Aorta (tissue), 5 donors: ENCODE data around the gene PEF1. TPM values are rescaled to one million over a fixed set of nuclear protein-coding genes. Genes with fewer than 3 reads are reported as not detected.

Experiments used
- ATAC-seq: fragments of 200-7000 bp; cut with Tn5 transposase; one replicate; pipeline ENCODE4 v1.9.1; 2022; ENCODE audit warnings: moderate library complexity; ENCODE audit not compliant: low FRiP score
- DNase-seq, 2 donors: peaks; one replicate each; pipeline ENCODE4 v3.0.0-alpha.2; 2020
- H3K27ac ChIP-seq, 2 donors: one replicate each; pipeline ENCODE4 v1.5.1; 2013; ENCODE audit warnings: low read length in 2 of 2, mild to moderate bottlenecking in 2 of 2, moderate library complexity in 2 of 2, control low read depth in 1 of 2, inconsistent platforms in 1 of 2, low read depth in 1 of 2
- H3K27me3 ChIP-seq, 2 donors: one replicate each; pipeline ENCODE4 v1.6.1; 2013; ENCODE audit warnings: control low read depth in 1 of 2, low read length in 1 of 2, mild to moderate bottlenecking in 1 of 2, moderate library complexity in 1 of 2; ENCODE audit not compliant: insufficient read depth in 2 of 2, control insufficient read depth in 1 of 2
- H3K36me3 ChIP-seq, 2 donors: one replicate each; pipeline ENCODE4 v1.6.1; 2013; ENCODE audit warnings: control low read depth in 1 of 2, low read length in 1 of 2, mild to moderate bottlenecking in 1 of 2; ENCODE audit not compliant: insufficient read depth in 2 of 2, control insufficient read depth in 1 of 2
- H3K4me1 ChIP-seq, 2 donors: one replicate each; pipeline ENCODE4 v1.6.1; 2013; ENCODE audit warnings: low read length in 2 of 2, control low read depth in 1 of 2, mild to moderate bottlenecking in 1 of 2, moderate library complexity in 1 of 2; ENCODE audit not compliant: insufficient read depth in 2 of 2, control insufficient read depth in 1 of 2
- H3K4me3 ChIP-seq, 2 donors: one replicate each; pipeline ENCODE4 v1.5.1; 2013; ENCODE audit warnings: low read length in 2 of 2, control low read depth in 1 of 2, mild to moderate bottlenecking in 1 of 2
- H3K9me3 ChIP-seq: one replicate; pipeline ENCODE4 v1.6.1; 2013; ENCODE audit warnings: mild to moderate bottlenecking, low read length; ENCODE audit not compliant: control insufficient read depth
- WGBS, 2 donors: extraction: QIAGEN DNeasy Blood & Tissue Kit; methylation state at CpG; one replicate each; pipeline ENCODE4 v1.1.7; 2013; 5-methylcytosine and 5-hydroxymethylcytosine counted together
- intact Hi-C, 2 donors: fragments of 100-400 bp; cut with DNase I; formaldehyde crosslinking; loops; one replicate each; pipeline versions ENCODE4 v1.14.2 to v1.15.0; 2022
- polyA plus RNA-seq, 2 donors: library from polyadenylated mRNA; stranded (reverse); fragments of 200-250 nt; gene quantifications; one replicate each; pipeline ENCODE4 v1.2.3, GENCODE V29; 2013
- total RNA-seq, 2 donors: library from RNA; stranded (reverse); fragmentation: NEBNext Ultra II Directional; extraction: Animal tissue kit (Norgen Biotek cat#: 25700); gene quantifications; one replicate each; pipeline ENCODE4 v1.2.1, GENCODE V29; 2021
- donor health status: healthy with polysubstance abuse.
- donor health status: Bipolar disorder and iron deficiency.
- donor health status: DM: no; HTN: no; CAD: no.
- donor health status: DM: no; HTN: no; CAD: no.
- donor health status: DM: yes; HTN: yes; CAD: no.

The PEF1 gene
- total and polyA plus RNA-seq, 4 donors = 57.9 to 83.9 (median 70.3) TPM

GRCh38 chr1:31648641-31649357 is 4.1 kb upstream of the PEF1 start:
- Histone ChIP-seq H3K4me1 (peaks cover 7 to 9% of the 10 kb centered on the region in 2 donors), H3K36me3 (no peaks in the 10 kb centered on the region), H3K9me3 (no peaks in the 10 kb centered on the region), H3K27ac (peak overlapping the region in 1 of 2 donors; percentile 64), H3K27me3 (no peaks in the 10 kb centered on the region), H3K4me3 (no peak overlapping the region)
- ATAC-seq (no peak), DNase-seq (peak in 1 of 2 donors; percentile 23)
- intact Hi-C loops = no loop called here
- 62 to 67% methylated on average over 9 of the region's 9 CpGs for WGBS, 2 donors

GRCh38 chr1:31648190-31648589 is 3.5 kb upstream of the PEF1 start:
- Histone ChIP-seq H3K36me3 (no peaks in the 10 kb centered on the region), H3K27ac (peak overlapping the region in 1 of 2 donors; percentile 64), H3K27me3 (no peaks in the 10 kb centered on the region), H3K9me3 (no peaks in the 10 kb centered on the region), H3K4me3 (no peak overlapping the region), H3K4me1 (peaks cover 7 to 9% of the 10 kb centered on the region in 2 donors)
- intact Hi-C loops = no loop called here
- WGBS, 2 donors = 49 to 52% methylated on average over 2 of the region's 2 CpGs
- ATAC-seq (no peak), DNase-seq (no peak)

- intact Hi-C loops = no loop called here
Measured at GRCh38 chr1:31647106-31647505, 2.4 kb upstream of the PEF1 start.

DNA sequence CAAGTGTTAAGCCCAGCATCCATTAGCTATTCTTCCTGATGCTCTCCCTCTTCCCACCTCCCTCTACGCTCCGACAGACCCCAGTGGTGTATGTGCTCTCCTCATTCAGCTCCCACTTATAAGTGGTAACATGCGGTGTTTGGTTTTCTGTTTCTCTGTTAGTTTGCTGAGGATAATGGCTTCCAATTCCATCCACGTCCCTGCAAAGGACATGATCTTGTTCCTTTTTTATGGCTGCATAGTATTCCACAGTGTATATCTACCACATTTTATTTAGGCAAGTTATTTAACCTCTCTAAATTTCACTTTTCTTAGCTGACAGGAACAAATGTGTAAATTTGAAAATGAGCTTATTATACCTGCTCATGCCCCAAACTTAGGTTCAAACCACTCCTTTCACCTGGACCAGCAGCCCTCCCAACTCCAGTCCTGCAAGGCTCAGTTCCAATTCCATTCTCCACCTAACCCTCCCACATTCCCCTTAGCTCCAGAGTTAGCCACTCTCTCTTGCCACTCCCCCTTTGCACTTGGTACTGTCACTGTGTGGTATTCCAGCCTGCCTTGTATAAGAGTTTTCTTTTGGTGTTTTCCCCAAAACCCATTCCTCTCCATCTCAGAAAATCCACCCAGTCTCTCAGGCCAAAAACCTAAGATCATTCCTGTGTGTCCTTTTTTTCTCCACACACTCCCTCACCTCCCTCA is 1.7 kb upstream of the PEF1 start:
- ATAC-seq (no peak), DNase-seq (no peak)
- Histone ChIP-seq H3K4me1 (peaks cover 7 to 9% of the 10 kb centered on the region in 2 donors), H3K36me3 (no peaks in the 10 kb centered on the region), H3K27me3 (no peaks in the 10 kb centered on the region), H3K27ac (peak overlapping the region; percentile 62 to 99), H3K4me3 (no peak overlapping the region), H3K9me3 (no peaks in the 10 kb centered on the region)
- WGBS, 2 donors = 95 to 99% methylated on average over 4 of the region's 4 CpGs
- intact Hi-C loops = no loop called here

More at GRCh38 chr1:31647106-31647505, 2.4 kb upstream of the PEF1 start:
- WGBS, 2 donors = 4 to 6% methylated on average over 2 of the region's 2 CpGs
- no peak overlapping the region for H3K4me3 ChIP-seq
- no peaks in the 10 kb centered on the region for H3K36me3 ChIP-seq
- peak overlapping the region; percentile 62 to 99 for H3K27ac ChIP-seq
- H3K27me3 ChIP-seq = no peaks in the 10 kb centered on the region
- DNase-seq (no peak), ATAC-seq (no peak)
- no peaks in the 10 kb centered on the region for H3K9me3 ChIP-seq
- H3K4me1 ChIP-seq = peaks cover 7 to 9% of the 10 kb centered on the region in 2 donors

DNA sequence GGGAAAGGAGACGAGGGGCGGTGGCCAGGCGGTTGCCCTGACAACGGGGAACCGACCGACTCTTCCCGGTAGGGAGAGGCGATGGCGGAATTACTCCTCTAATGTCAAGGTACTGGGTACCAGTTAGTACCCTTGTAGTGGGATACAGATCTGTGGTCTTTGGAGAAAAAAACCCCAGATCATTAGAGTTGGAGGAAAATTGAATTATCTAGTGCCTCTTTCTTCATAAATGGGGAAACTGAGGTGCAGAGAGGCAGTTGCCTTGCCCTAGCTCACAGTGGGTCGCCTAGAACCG is 545 bp upstream of the PEF1 start:
- Histone ChIP-seq H3K4me1 (peaks cover 7 to 9% of the 10 kb centered on the region in 2 donors), H3K4me3 (peak overlapping the region; percentile 9 to 59), H3K36me3 (no peaks in the 10 kb centered on the region), H3K9me3 (no peaks in the 10 kb centered on the region), H3K27me3 (no peaks in the 10 kb centered on the region), H3K27ac (peak overlapping the region; percentile 24 to 93)
- no peak for DNase-seq
- no peak for ATAC-seq
- WGBS, 2 donors = 1% methylated on average over 11 of the region's 11 CpGs
- intact Hi-C loops = no loop called here

DNA sequence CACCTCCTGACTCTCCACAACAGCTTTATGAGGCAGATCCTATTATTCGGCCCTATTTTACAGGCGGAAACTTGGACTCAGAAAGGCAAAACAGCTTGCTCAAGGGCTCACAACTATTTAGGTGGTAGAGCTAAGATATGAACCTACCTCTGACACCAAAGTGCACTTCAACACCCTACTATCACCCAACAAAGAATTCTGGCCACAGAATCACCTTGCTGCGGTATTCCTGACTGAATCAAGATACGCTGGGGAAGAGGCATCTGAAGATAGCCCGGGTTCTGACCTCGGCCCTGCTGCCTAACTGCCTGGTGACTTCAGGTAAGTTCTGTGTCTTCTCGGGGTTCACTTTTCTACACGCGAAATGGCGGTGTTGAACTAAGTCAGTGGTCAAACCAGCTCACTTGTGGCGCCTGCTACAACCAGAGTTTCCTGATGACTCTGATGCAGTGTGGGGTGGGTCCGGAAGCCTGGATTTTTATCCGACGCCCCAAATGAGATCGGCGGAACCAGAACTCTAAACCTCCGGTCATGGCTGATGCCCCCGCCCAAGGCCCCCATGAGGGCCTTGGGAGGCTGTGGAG is 608 bp downstream of the PEF1 start:
- Histone ChIP-seq H3K4me1 (peaks cover 7 to 9% of the 10 kb centered on the region in 2 donors), H3K4me3 (peak overlapping the region; percentile 49 to 52), H3K27ac (peak overlapping the region; percentile 24 to 93), H3K27me3 (no peaks in the 10 kb centered on the region), H3K36me3 (no peaks in the 10 kb centered on the region), H3K9me3 (no peaks in the 10 kb centered on the region)
- ATAC-seq = no peak
- no peak for DNase-seq
- intact Hi-C loops = loop anchor here in 1 of 2 donors (1.0 kb wide), 1 partner anchor 76 kb away; no protein-coding TSS in a partner anchor
- 4 to 6% methylated on average over 18 of the region's 18 CpGs for WGBS, 2 donors

GRCh38 chr1:31642897-31643296 is 1.8 kb downstream of the PEF1 start:
- H3K9me3 ChIP-seq = no peaks in the 10 kb centered on the region
- no peaks in the 10 kb centered on the region for H3K27me3 ChIP-seq
- no peak for ATAC-seq
- no peaks in the 10 kb centered on the region for H3K36me3 ChIP-seq
- peaks cover 3 to 7% of the 10 kb centered on the region in 2 donors for H3K4me1 ChIP-seq
- intact Hi-C loops = no loop called here
- no peak overlapping the region for H3K27ac ChIP-seq
- no peak overlapping the region for H3K4me3 ChIP-seq
- 70 to 81% methylated on average over 3 of the region's 3 CpGs for WGBS, 2 donors
- DNase-seq = no peak

DNA sequence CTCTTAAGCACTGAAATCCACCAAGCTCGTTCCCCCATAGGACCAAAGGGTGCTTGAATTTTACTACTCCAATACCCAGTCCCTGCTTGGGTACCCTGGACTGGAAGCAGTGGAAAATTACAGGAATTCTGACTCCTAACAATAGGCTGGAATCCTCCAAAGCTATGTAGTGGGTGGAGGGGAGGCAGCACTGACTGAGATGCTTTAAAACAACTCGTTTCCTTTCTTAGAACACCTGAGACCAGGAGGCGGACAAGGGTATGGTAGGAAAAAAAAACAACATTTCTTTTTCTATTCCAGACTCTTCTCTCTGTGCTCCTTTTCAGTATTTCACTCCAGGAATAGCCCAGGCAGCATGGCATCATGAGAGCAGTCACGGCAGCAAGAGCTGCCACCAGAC is 2.3 kb downstream of the PEF1 start:
- intact Hi-C loops = no loop called here
- no peak overlapping the region for H3K4me3 ChIP-seq
- 53 to 59% methylated on average over 4 of the region's 4 CpGs for WGBS, 2 donors
- no peak overlapping the region for H3K27ac ChIP-seq
- ATAC-seq (no peak), DNase-seq (no peak)
- H3K27me3 ChIP-seq = no peaks in the 10 kb centered on the region
- no peaks in the 10 kb centered on the region for H3K36me3 ChIP-seq
- H3K4me1 ChIP-seq = peaks cover 0 to 6% of the 10 kb centered on the region in 2 donors
- no peaks in the 10 kb centered on the region for H3K9me3 ChIP-seq
